ENCODE results near the gene NAPB. TPM values are rescaled to one million over a fixed set of nuclear protein-coding genes. Genes with fewer than 3 reads are reported as not detected.

NAPB gene
- total RNA-seq, 1 donor = 9.4 TPM

DNA sequence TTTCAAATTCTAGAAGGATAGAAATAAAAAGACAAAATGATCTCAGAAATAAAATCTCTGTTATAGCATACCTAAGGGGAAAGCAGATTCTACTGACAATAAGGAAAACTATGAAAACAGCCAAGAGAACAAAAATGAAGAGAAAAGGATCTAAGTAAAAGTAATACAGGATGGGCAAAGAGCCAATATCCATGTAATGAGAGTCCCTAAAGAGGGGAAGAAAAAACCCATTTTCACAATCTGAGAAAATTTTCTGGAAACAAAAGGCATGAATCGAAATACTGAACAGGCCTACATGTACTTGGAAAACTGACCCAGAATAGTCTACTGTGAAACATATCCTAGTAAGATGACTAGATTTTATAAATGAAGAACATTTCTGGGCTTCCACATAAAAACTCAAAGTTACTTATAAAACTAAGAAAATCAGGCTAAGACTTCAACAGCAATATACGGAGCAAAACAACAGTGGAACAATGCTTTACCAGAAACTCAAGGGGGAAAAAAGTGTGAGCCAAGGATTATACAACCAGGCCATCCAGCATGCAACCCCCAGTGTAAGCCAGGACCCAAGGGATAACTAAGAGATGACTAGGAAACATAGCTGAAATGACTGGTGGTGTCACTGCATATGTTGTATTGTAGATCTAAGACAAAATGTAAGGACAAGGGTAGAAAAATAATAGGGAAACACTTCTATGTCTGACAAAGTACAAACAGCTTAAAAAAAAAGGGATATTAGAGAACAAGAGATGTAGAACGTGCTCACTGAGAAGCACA, 10.2 kb downstream of the NAPB start:
- peak overlapping the region; percentile 19 for H3K4me2 ChIP-seq (ENCODE audit: insufficient read depth, low read length)
- peaks cover 8% of the 10 kb centered on the region for H4K20me1 ChIP-seq (ENCODE audit: insufficient read depth, low read length)
- no peak overlapping the region for H2AFZ ChIP-seq (ENCODE audit: low read length)
- H3K4me1 ChIP-seq (ENCODE audit: insufficient read depth, low read length) = peaks cover 10% of the 10 kb centered on the region
- DNase-seq (ENCODE audit: insufficient read length, low spot score, missing footprints) = no peak
- TF ChIP-seq, protein P1, sequence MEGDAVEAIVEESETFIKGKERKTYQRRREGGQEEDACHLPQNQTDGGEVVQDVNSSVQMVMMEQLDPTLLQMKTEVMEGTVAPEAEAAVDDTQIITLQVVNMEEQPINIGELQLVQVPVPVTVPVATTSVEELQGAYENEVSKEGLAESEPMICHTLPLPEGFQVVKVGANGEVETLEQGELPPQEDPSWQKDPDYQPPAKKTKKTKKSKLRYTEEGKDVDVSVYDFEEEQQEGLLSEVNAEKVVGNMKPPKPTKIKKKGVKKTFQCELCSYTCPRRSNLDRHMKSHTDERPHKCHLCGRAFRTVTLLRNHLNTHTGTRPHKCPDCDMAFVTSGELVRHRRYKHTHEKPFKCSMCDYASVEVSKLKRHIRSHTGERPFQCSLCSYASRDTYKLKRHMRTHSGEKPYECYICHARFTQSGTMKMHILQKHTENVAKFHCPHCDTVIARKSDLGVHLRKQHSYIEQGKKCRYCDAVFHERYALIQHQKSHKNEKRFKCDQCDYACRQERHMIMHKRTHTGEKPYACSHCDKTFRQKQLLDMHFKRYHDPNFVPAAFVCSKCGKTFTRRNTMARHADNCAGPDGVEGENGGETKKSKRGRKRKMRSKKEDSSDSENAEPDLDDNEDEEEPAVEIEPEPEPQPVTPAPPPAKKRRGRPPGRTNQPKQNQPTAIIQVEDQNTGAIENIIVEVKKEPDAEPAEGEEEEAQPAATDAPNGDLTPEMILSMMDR (IDR thresholded peaks at IDR 0.05; ENCODE audit: extremely low read depth, low read depth, low read length) = no peak
- no peaks in the 10 kb centered on the region for H3K27me3 ChIP-seq (ENCODE audit: insufficient read depth, low read length)
- no peak overlapping the region for H3K4me3 ChIP-seq (ENCODE audit: insufficient read depth, low read length)
- H3K36me3 ChIP-seq (ENCODE audit: insufficient read depth, low read length) = no peaks in the 10 kb centered on the region
- H3K79me2 ChIP-seq (ENCODE audit: insufficient read depth, low read length) = peaks cover 97% of the 10 kb centered on the region
- H3K27ac ChIP-seq (ENCODE audit: low read depth, low read length) = peak overlapping the region; percentile 25
- no peaks in the 10 kb centered on the region for H3K9me3 ChIP-seq (ENCODE audit: low read depth, low read length)

DNA sequence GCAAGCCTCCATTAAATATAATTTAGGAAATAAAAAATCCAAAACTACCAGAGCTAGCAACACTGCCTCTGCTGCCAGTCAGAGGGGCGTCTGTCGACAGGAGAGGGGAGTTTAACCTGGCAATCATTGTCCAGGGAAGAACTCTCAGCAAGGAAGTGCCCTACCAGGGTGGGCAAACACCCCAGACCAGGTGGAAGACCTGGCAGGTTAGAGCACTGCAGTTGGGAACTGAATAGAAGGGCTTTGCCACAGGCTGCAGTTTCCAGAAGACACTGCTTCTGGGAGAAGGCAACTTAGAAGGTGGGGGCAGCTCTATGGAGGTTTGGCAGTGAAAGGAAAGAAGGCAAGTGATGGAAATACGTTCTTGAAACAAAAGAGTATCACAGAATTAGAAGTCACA, 11.5 kb downstream of the NAPB start:
- Histone ChIP-seq H3K36me3 (ENCODE audit: insufficient read depth, low read length) (no peaks in the 10 kb centered on the region), H3K4me3 (ENCODE audit: insufficient read depth, low read length) (no peak overlapping the region), H3K27me3 (ENCODE audit: insufficient read depth, low read length) (no peaks in the 10 kb centered on the region), H3K4me2 (ENCODE audit: insufficient read depth, low read length) (no peak overlapping the region), H2AFZ (ENCODE audit: low read length) (no peak overlapping the region), H3K27ac (ENCODE audit: low read depth, low read length) (no peak overlapping the region), H3K4me1 (ENCODE audit: insufficient read depth, low read length) (peaks cover 10% of the 10 kb centered on the region), H3K79me2 (ENCODE audit: insufficient read depth, low read length) (peaks cover 97% of the 10 kb centered on the region), H4K20me1 (ENCODE audit: insufficient read depth, low read length) (peaks cover 15% of the 10 kb centered on the region), H3K9me3 (ENCODE audit: low read depth, low read length) (no peaks in the 10 kb centered on the region)
- TF ChIP-seq, protein P1 (IDR thresholded peaks at IDR 0.05; ENCODE audit: extremely low read depth, low read depth, low read length) = no peak
- no peak for DNase-seq (ENCODE audit: insufficient read length, low spot score, missing footprints)

DNA sequence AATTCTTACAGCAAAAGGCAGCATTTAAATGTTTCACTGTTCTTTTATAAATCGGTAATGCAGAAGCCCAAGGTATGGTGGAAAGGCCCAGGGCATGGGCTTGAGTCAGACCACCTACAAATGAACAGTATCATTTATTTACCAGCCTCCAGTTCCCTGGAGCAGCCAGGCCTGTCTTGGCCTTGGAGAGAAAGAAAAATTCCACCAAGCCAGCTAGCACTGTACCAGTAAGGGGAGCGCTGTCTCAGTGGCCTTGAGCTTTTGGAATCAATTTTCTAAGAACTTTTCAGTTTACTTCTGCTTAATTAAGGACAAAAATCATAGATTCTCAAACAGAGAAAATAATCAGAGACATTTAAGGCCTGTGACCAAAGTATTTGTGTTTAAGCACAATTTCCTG, 12.3 kb downstream of the NAPB start:
- TF ChIP-seq, protein P1 (IDR thresholded peaks at IDR 0.05; ENCODE audit: extremely low read depth, low read depth, low read length) = no peak
- H3K27ac ChIP-seq (ENCODE audit: low read depth, low read length) = no peak overlapping the region
- no peaks in the 10 kb centered on the region for H3K36me3 ChIP-seq (ENCODE audit: insufficient read depth, low read length)
- H3K27me3 ChIP-seq (ENCODE audit: insufficient read depth, low read length) = no peaks in the 10 kb centered on the region
- peaks cover 23% of the 10 kb centered on the region for H4K20me1 ChIP-seq (ENCODE audit: insufficient read depth, low read length)
- no peaks in the 10 kb centered on the region for H3K9me3 ChIP-seq (ENCODE audit: low read depth, low read length)
- peaks cover 13% of the 10 kb centered on the region for H3K4me1 ChIP-seq (ENCODE audit: insufficient read depth, low read length)
- H2AFZ ChIP-seq (ENCODE audit: low read length) = no peak overlapping the region
- H3K4me3 ChIP-seq (ENCODE audit: insufficient read depth, low read length) = no peak overlapping the region
- no peak overlapping the region for H3K4me2 ChIP-seq (ENCODE audit: insufficient read depth, low read length)
- DNase-seq (ENCODE audit: insufficient read length, low spot score, missing footprints) = no peak
- H3K79me2 ChIP-seq (ENCODE audit: insufficient read depth, low read length) = peaks cover 99% of the 10 kb centered on the region

DNA sequence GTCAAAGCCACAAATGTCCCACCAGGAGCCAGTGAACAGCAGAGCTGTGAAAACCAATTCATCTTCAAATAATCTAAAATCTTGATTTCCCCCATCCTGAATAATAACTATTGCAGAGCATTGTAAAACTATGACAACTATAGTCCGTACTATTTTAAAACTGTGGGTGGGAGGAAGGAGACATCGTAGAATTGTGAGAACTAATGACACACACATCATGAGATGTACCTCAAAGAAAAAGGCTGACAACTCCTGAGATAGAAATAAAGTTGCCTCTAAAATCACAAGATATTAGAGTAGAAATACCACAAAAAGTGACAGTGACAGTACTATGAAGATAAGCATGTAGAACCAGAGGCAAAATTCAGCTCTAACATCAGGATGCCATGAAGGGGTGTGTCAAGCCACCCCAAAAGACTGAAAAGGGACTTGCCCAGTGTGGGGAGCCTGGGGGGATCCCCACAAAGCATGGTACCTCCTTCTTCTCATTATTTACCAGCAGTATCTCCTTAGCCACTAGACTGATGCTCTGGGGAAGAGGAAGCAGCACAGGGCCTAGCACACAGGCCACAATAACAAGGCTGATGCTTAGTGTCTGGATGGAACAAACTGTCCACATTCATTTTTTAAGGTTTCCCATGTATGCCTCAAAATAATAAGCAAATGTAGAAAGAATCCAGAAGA, 13.4 kb downstream of the NAPB start:
- H3K4me1 ChIP-seq (ENCODE audit: insufficient read depth, low read length) = peaks cover 14% of the 10 kb centered on the region
- DNase-seq (ENCODE audit: insufficient read length, low spot score, missing footprints) = no peak
- peaks cover 28% of the 10 kb centered on the region for H4K20me1 ChIP-seq (ENCODE audit: insufficient read depth, low read length)
- no peaks in the 10 kb centered on the region for H3K27me3 ChIP-seq (ENCODE audit: insufficient read depth, low read length)
- H3K27ac ChIP-seq (ENCODE audit: low read depth, low read length) = peak overlapping the region; percentile 14
- TF ChIP-seq, protein P1 (IDR thresholded peaks at IDR 0.05; ENCODE audit: extremely low read depth, low read depth, low read length) = no peak
- H3K79me2 ChIP-seq (ENCODE audit: insufficient read depth, low read length) = peaks cover 98% of the 10 kb centered on the region
- H2AFZ ChIP-seq (ENCODE audit: low read length) = no peak overlapping the region
- no peaks in the 10 kb centered on the region for H3K9me3 ChIP-seq (ENCODE audit: low read depth, low read length)
- no peaks in the 10 kb centered on the region for H3K36me3 ChIP-seq (ENCODE audit: insufficient read depth, low read length)
- no peak overlapping the region for H3K4me2 ChIP-seq (ENCODE audit: insufficient read depth, low read length)
- no peak overlapping the region for H3K4me3 ChIP-seq (ENCODE audit: insufficient read depth, low read length)
